H9 (cell line): ENCODE measurements around the gene RADIL. TPM values are rescaled to one million over a fixed set of nuclear protein-coding genes. Genes with fewer than 3 reads are reported as not detected.

ENCODE experiments used
- DNase-seq: peaks from one replicate; pipeline ENCODE4 v3.0.0-alpha.2; 2017
- H2AFZ ChIP-seq: one replicate; pipeline ENCODE4 v1.6.1; 2013; ENCODE audit warnings: mild to moderate bottlenecking, low read length, control low read depth, moderate library complexity
- H2AK5ac ChIP-seq: 2 replicates; pipeline ENCODE4 v1.6.1; 2013; ENCODE audit warnings: low read length, control low read depth, mixed read lengths; ENCODE audit not compliant: insufficient read length
- H2BK120ac ChIP-seq: one replicate; pipeline ENCODE4 v1.6.1; 2013; ENCODE audit warnings: low read depth, mild to moderate bottlenecking, low read length, control low read depth, inconsistent platforms; ENCODE audit not compliant: poor library complexity, severe bottlenecking
- H2BK12ac ChIP-seq: 2 replicates; pipeline ENCODE4 v1.6.1; 2013; ENCODE audit warnings: low read length, control low read depth, mixed read lengths, low read depth; ENCODE audit not compliant: insufficient read length
- H2BK15ac ChIP-seq: 2 replicates; pipeline ENCODE4 v1.6.1; 2013; ENCODE audit warnings: low read depth, low read length, control low read depth
- H2BK20ac ChIP-seq: one replicate; pipeline ENCODE4 v1.6.1; 2013; ENCODE audit warnings: low read depth, mild to moderate bottlenecking, low read length, control low read depth, inconsistent platforms; ENCODE audit not compliant: poor library complexity, severe bottlenecking
- H2BK5ac ChIP-seq: 2 replicates; pipeline ENCODE4 v1.6.1; 2013; ENCODE audit warnings: low read length, control low read depth, mixed read lengths; ENCODE audit not compliant: insufficient read length
- H3K14ac ChIP-seq: 2 replicates; pipeline ENCODE4 v1.6.1; 2013; ENCODE audit warnings: low read length, control low read depth; ENCODE audit not compliant: insufficient read depth
- H3K18ac ChIP-seq: 2 replicates; pipeline ENCODE4 v1.6.1; 2013; ENCODE audit warnings: low read depth, mild to moderate bottlenecking, mixed read lengths, low read length, control low read depth; ENCODE audit not compliant: insufficient read length
- H3K23ac ChIP-seq: 2 replicates; pipeline ENCODE4 v1.6.1; 2013; ENCODE audit warnings: low read length, control low read depth, mixed read lengths, low read depth; ENCODE audit not compliant: insufficient read length
- H3K23me2 ChIP-seq: 2 replicates; pipeline ENCODE4 v1.6.1; 2013; ENCODE audit warnings: low read depth, mild to moderate bottlenecking, mixed read lengths, low read length, control low read depth; ENCODE audit not compliant: insufficient read length, poor library complexity, severe bottlenecking
- H3K27ac ChIP-seq: 2 replicates; pipeline ENCODE4 v1.5.1; 2013; ENCODE audit warnings: low read length, control low read depth, mixed read lengths, low read depth; ENCODE audit not compliant: insufficient read length
- H3K27me3 ChIP-seq: 2 replicates; pipeline ENCODE4 v1.6.1; 2013; ENCODE audit warnings: low read length, control low read depth, inconsistent platforms; ENCODE audit not compliant: insufficient read depth
- H3K4ac ChIP-seq: 2 replicates; pipeline ENCODE4 v1.6.1; 2013; ENCODE audit warnings: low read depth, mild to moderate bottlenecking, control low read depth, inconsistent platforms, low read length, moderate library complexity
- H3K4me1 ChIP-seq: 2 replicates; pipeline ENCODE4 v1.6.1; 2013; ENCODE audit warnings: low read length, control low read depth, inconsistent platforms; ENCODE audit not compliant: insufficient read depth
- H3K4me2 ChIP-seq: 2 replicates; pipeline ENCODE4 v1.6.1; 2013; ENCODE audit warnings: low read length, control low read depth, mixed read lengths; ENCODE audit not compliant: insufficient read length, insufficient read depth
- H3K56ac ChIP-seq: 2 replicates; pipeline ENCODE4 v1.6.1; 2013; ENCODE audit warnings: low read depth, mild to moderate bottlenecking, mixed read lengths, low read length, control low read depth; ENCODE audit not compliant: insufficient read length
- H3K79me1 ChIP-seq: 2 replicates; pipeline ENCODE4 v1.6.1; 2013; ENCODE audit warnings: low read depth, mild to moderate bottlenecking, moderate library complexity, low read length, control low read depth, inconsistent platforms; ENCODE audit not compliant: insufficient read depth, poor library complexity, severe bottlenecking
- H3K79me2 ChIP-seq: 2 replicates; pipeline ENCODE4 v1.6.1; 2013; ENCODE audit warnings: low read length, control low read depth, inconsistent platforms; ENCODE audit not compliant: insufficient read depth
- H3K9ac ChIP-seq: 2 replicates; pipeline ENCODE4 v1.6.1; 2013; ENCODE audit warnings: low read length, control low read depth, mixed read lengths; ENCODE audit not compliant: insufficient read length; ENCODE audit errors: extremely low read depth
- H3K9me3 ChIP-seq: one replicate; pipeline ENCODE4 v1.6.1; 2013; ENCODE audit warnings: low read depth, low read length, inconsistent platforms; ENCODE audit not compliant: control insufficient read depth
- H3T11ph ChIP-seq: one replicate; pipeline ENCODE4 v1.6.1; 2013; ENCODE audit warnings: mild to moderate bottlenecking, low read length, control low read depth, inconsistent platforms
- H4K20me1 ChIP-seq: one replicate; pipeline ENCODE4 v1.6.1; 2013; ENCODE audit not compliant: control insufficient read depth, insufficient read length, insufficient read depth
- H4K5ac ChIP-seq: 2 replicates; pipeline ENCODE4 v1.6.1; 2013; ENCODE audit warnings: low read depth, mild to moderate bottlenecking, mixed read lengths, low read length, control low read depth; ENCODE audit not compliant: insufficient read length
- H4K8ac ChIP-seq: replicated peaks from 2 replicates; pipeline ENCODE4 v1.6.1; 2013; ENCODE audit warnings: low read length, control low read depth, mixed read lengths, low read depth; ENCODE audit not compliant: insufficient read length
- H4K91ac ChIP-seq: 2 replicates; pipeline ENCODE4 v1.6.1; 2013; ENCODE audit warnings: low read depth, mild to moderate bottlenecking, moderate library complexity, mixed read lengths, low read length, control low read depth; ENCODE audit not compliant: insufficient read length
- H3K27ac Mint-ChIP-seq, 3 experiments: 2 replicates in 2 of 3; 3 replicates in 1 of 3; pipeline ENCODE4 v1.8.0; 2020 to 2021; ENCODE audit warnings: mixed read lengths in 3 of 3, mild to moderate bottlenecking in 1 of 3, moderate library complexity in 1 of 3
- H3K27me3 Mint-ChIP-seq: 2 replicates; pipeline ENCODE4 v1.8.0; 2021; ENCODE audit warnings: low read depth, mild to moderate bottlenecking, moderate library complexity, mixed read lengths
- H3K36me3 Mint-ChIP-seq, 3 experiments: 2 replicates in 2 of 3; 3 replicates in 1 of 3; pipeline ENCODE4 v1.8.0; 2020 to 2021; ENCODE audit warnings: low read depth in 3 of 3, mixed read lengths in 3 of 3; ENCODE audit not compliant: insufficient read depth in 1 of 3
- H3K4me1 Mint-ChIP-seq, 2 experiments: 2 replicates each; pipeline ENCODE4 v1.8.0; 2020; ENCODE audit warnings: mixed read lengths in 2 of 2
- H3K4me3 Mint-ChIP-seq, 2 experiments: 2 replicates in 1 of 2; 3 replicates in 1 of 2; pipeline ENCODE4 v1.8.0; 2020 to 2021; ENCODE audit warnings: mild to moderate bottlenecking in 2 of 2, mixed read lengths in 2 of 2, moderate library complexity in 1 of 2
- H3K9me3 Mint-ChIP-seq, 2 experiments: 2 replicates in 1 of 2; 3 replicates in 1 of 2; pipeline ENCODE4 v1.8.0; 2020; ENCODE audit warnings: mild to moderate bottlenecking in 2 of 2, mixed read lengths in 2 of 2, moderate library complexity in 1 of 2
- CTCF ChIP-seq: fragments of 200-600 bp; sonication (generic); conservative IDR thresholded peaks from 3 replicates; pipeline ENCODE4 v1.8.0; 2021; ENCODE audit warnings: antibody characterized with exemption, mild to moderate bottlenecking
- WGBS: extraction: QIAGEN DNeasy Blood & Tissue Kit; methylation state at CpG from one replicate; pipeline ENCODE4 v1.1.7; 2013; ENCODE audit warnings: missing lambda C conversion rate, low lambda C conversion rate, mixed read lengths; ENCODE audit not compliant: insufficient read length; ENCODE audit errors: extremely low coverage; 5-methylcytosine and 5-hydroxymethylcytosine counted together
- total RNA-seq: library from RNA; stranded (reverse); gene quantifications from 2 replicates; pipeline ENCODE4 v1.2.1, GENCODE V29; 2021

Gene RADIL
- total RNA-seq, 1 experiment from 2014 or later = 4.7 TPM

GRCh38 chr7:4805984-4806300, 77.6 kb downstream of the RADIL start:
- H3K36me3 Mint-ChIP-seq = peaks cover 0 to under 1% (median 0%) of the 10 kb centered on the region in 3 experiments; a peak in 1 of 7 replicates
- no peak overlapping the region for H3K18ac ChIP-seq
- no peaks in the 10 kb centered on the region for H3K79me1 ChIP-seq
- no peak overlapping the region for H3K14ac ChIP-seq
- no peak overlapping the region for H3K27ac ChIP-seq
- H2BK120ac ChIP-seq = no peak overlapping the region
- H2AFZ ChIP-seq = no peak overlapping the region
- no peaks in the 10 kb centered on the region for H3K9me3 Mint-ChIP-seq
- WGBS = no CpG with 5 or more reads among the region's 8 CpGs
- no peaks in the 10 kb centered on the region for H4K20me1 ChIP-seq
- H3K23me2 ChIP-seq = no peaks in the 10 kb centered on the region
- no peak overlapping the region for H3K4ac ChIP-seq
- no peak overlapping the region for H4K91ac ChIP-seq
- no peak overlapping the region for H2AK5ac ChIP-seq
- H4K5ac ChIP-seq = no peak overlapping the region
- no peak overlapping the region for H2BK5ac ChIP-seq
- no peak overlapping the region for H3K23ac ChIP-seq
- no peak overlapping the region for H3K27ac Mint-ChIP-seq
- no peak overlapping the region for H2BK20ac ChIP-seq
- H2BK15ac ChIP-seq = no peak overlapping the region
- H3K4me2 ChIP-seq = no peak overlapping the region
- H3T11ph ChIP-seq = no peak overlapping the region
- H3K4me1 ChIP-seq = no peaks in the 10 kb centered on the region
- no peaks in the 10 kb centered on the region for H3K27me3 ChIP-seq
- peaks cover 11% of the 10 kb centered on the region for H3K27me3 Mint-ChIP-seq
- no peaks in the 10 kb centered on the region for H3K9me3 ChIP-seq
- no peak for TF ChIP-seq CTCF
- no peak for DNase-seq
- H3K79me2 ChIP-seq = no peaks in the 10 kb centered on the region
- H4K8ac ChIP-seq = no peak overlapping the region
- H3K4me3 Mint-ChIP-seq = no peak overlapping the region
- H3K9ac ChIP-seq = no peak overlapping the region
- no peak overlapping the region for H2BK12ac ChIP-seq
- H3K4me1 Mint-ChIP-seq = peaks cover 6 to 20% of the 10 kb centered on the region in 2 experiments
- H3K56ac ChIP-seq = no peak overlapping the region
